GM19240 (cell line): ENCODE results near the gene E2F8.

ENCODE experiments used
- DNase-seq: peaks from one replicate; pipeline ENCODE4 v3.0.0; 2011; ENCODE audit warnings: low spot score; ENCODE audit not compliant: insufficient read length

The E2F8 gene

GRCh38 chr11:19253153-19253745, 12.5 kb upstream of the E2F8 start:
- no peak for DNase-seq

- DNase-seq = no peak
Measured at GRCh38 chr11:19252394-19253152, 11.8 kb upstream of the E2F8 start.

- no peak for DNase-seq
Measured at GRCh38 chr11:19251577-19251976, 10.8 kb upstream of the E2F8 start.

- DNase-seq = no peak
Measured at GRCh38 chr11:19246816-19247215, 6.1 kb upstream of the E2F8 start.

- no peak for DNase-seq
Measured at GRCh38 chr11:19245351-19245750, 4.6 kb upstream of the E2F8 start.

- DNase-seq = no peak
Measured at GRCh38 chr11:19244621-19245020, 3.9 kb upstream of the E2F8 start.

GRCh38 chr11:19244084-19244483, 3.3 kb upstream of the E2F8 start:
- DNase-seq = no peak

GRCh38 chr11:19243613-19244012, 2.9 kb upstream of the E2F8 start:
- DNase-seq = no peak

- DNase-seq = no peak
Measured at GRCh38 chr11:19243143-19243542, 2.4 kb upstream of the E2F8 start.

- DNase-seq = no peak
Measured at GRCh38 chr11:19242179-19242932, 1.6 kb upstream of the E2F8 start.

GRCh38 chr11:19241260-19242178, 774 bp upstream of the E2F8 start:
- DNase-seq = peak; percentile 27

GRCh38 chr11:19239039-19239438, 1.7 kb downstream of the E2F8 start:
- no peak for DNase-seq

- DNase-seq = no peak
Measured at GRCh38 chr11:19237813-19238212, 2.9 kb downstream of the E2F8 start.

GRCh38 chr11:19237381-19237780, 3.4 kb downstream of the E2F8 start:
- no peak for DNase-seq

GRCh38 chr11:19234231-19234817, 6.4 kb downstream of the E2F8 start:
- no peak for DNase-seq

GRCh38 chr11:19232910-19233503, 7.7 kb downstream of the E2F8 start:
- DNase-seq = no peak

- DNase-seq = no peak
Measured at GRCh38 chr11:19229671-19230070, 11.1 kb downstream of the E2F8 start.

- no peak for DNase-seq
Measured at GRCh38 chr11:19228968-19229367, 11.8 kb downstream of the E2F8 start.

- no peak for DNase-seq
Measured at GRCh38 chr11:19226378-19227195, 14.2 kb downstream of the E2F8 start.

- DNase-seq = no peak
Measured at GRCh38 chr11:19225581-19225980, 15.2 kb downstream of the E2F8 start.
